ENCODE results near the gene NUP93.

NUP93 gene

GRCh38 chr16:56729735-56730662 lies at the start of gene NUP93:
NUP93 (plus strand) TSS chr16:56730129; CDS start chr16:56748248, 18,119 bp downstream.
- DNase-seq (ENCODE audit: low read depth in 1 of 2, low spot score in 1 of 2), result peak; percentile 75 to 86

- peak; percentile 78 to 86 for DNase-seq (ENCODE audit: low read depth in 1 of 2, low spot score in 1 of 2)
These were observed 47.8 kb upstream of the NUP93 start, which contains the start of gene MT1X for GRCh38 chr16:56681939-56682702. MT1X (plus strand) TSS chr16:56682470; CDS start chr16:56682541, 71 bp downstream.

- DNase-seq (ENCODE audit: low read depth in 1 of 2, low spot score in 1 of 2), result no peak
These were observed 47.1 kb upstream of the NUP93 start for GRCh38 chr16:56682703-56683397.

DNA sequence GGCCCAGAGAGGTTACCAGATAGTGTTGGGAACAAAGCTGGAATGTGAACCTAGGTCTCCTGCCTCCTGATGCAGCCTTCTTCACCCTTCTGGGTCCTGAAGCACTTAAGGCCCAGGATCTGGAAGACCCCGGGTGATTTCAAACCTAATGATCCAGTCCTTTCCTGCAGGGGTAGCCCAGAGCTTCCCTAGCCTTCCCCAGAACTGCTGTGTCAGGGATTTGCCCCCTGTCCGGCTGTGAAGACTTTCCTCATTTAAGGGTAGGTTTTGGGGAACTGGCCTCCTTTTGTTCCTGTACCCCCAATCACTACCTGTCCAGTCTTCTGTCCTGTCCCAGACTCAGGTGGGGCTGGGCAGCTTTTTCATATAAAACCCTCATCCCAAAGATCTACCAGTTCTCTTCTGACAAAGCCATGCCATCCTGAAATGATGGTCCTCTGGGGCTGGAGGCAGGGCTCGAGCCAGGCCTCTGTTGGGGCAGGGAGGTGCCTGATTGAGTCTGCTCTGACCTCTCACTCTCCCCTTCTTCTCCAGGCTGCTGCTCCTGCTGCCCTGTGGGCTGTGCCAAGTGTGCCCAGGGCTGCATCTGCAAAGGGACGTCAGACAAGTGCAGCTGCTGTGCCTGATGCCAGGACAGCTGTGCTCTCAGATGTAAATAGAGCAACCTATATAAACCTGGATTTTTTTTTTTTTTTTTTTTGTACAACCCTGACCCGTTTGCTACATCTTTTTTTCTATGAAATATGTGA lies 46.3 kb upstream of the NUP93 start:
- no peak for DNase-seq (ENCODE audit: low read depth in 1 of 2, low spot score in 1 of 2)

GRCh38 chr16:56684256-56684925 lies 45.5 kb upstream of the NUP93 start:
- no peak for DNase-seq (ENCODE audit: low read depth in 1 of 2, low spot score in 1 of 2)

- DNase-seq (ENCODE audit: low read depth in 1 of 2, low spot score in 1 of 2), result no peak
These were observed 44.9 kb upstream of the NUP93 start for GRCh38 chr16:56684926-56685590.

GRCh38 chr16:56686758-56687157 lies 43.2 kb upstream of the NUP93 start:
- no peak for DNase-seq (ENCODE audit: low read depth in 1 of 2, low spot score in 1 of 2)

DNA sequence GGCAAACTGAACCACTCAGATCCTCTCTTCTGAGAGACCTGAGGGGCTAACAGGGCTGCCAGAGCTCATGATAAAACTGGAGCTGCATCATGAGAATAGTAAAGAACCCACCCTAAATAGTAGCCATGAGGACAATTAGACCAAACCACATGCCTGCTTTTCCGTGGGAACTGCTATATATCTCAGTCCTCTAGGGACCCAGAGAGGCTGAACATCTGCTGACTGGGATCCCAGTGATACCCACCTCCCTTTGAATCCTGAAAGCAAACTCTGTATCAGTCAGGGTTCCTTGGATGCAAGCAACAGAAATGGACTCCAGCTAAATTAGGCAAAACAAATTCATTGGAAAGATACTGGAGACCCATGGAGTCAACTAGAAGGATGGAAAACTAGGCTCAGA lies 41.2 kb upstream of the NUP93 start:
- DNase-seq (ENCODE audit: low read depth in 1 of 2, low spot score in 1 of 2), result no peak

DNA sequence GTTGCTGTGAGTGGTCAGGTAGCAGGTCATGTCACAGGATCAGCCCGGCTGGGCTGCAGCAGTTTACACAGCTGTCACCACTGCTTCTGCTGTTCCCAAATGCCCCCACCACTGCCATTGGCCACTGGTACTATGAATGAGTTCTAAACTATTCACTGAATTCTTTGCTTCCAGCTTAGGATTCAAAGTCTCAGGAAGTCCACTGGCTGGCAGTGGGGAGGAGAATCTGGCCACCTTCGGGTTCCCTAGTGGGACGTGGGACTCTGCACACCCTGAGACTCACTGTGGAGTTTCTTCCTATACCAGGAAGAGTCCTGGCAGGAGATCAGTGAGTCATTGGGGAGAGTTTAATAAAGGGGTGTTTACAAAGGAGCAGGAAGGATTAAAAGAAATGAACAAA lies 40.8 kb upstream of the NUP93 start:
- DNase-seq (ENCODE audit: low read depth in 1 of 2, low spot score in 1 of 2), result no peak

DNA sequence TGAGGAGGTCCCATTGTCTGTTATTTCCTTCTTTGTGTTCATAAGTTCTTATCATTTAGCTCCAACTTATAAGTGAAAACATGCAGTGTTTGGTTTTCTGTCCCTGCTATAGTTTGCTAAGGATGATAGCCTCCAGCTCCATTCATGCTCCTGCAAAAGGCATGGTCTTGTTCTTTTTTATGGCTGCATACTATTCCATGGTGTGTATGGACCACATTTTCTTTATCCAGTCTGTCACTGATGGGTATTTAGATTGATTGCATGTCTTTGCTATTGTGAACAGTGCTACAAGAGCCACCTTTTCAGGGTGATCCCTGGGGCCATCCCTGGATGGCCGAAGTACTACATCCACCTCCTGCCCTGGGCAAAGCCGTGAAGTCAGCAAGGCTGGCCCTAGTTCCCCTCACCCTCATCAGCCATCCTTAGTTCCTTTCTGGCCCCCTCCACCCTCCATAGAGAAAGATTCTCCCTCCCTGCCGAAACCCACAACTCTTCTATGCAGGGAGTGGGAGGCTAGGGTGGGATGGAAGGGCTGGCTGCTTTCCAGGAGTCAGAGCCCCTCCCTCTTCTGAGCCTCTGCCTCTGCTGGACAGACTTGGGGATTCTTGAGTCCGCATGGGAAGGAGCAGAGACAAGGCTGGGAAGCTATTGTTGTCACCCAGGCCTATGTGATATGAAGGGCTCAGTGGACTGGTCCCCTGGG lies 39.4 kb upstream of the NUP93 start:
- DNase-seq (ENCODE audit: low read depth in 1 of 2, low spot score in 1 of 2), result no peak

GRCh38 chr16:56691885-56692284 lies 38.0 kb upstream of the NUP93 start:
- no peak for DNase-seq (ENCODE audit: low read depth in 1 of 2, low spot score in 1 of 2)

GRCh38 chr16:56695246-56695645 lies 34.7 kb upstream of the NUP93 start:
- DNase-seq (ENCODE audit: low read depth in 1 of 2, low spot score in 1 of 2), result no peak

DNA sequence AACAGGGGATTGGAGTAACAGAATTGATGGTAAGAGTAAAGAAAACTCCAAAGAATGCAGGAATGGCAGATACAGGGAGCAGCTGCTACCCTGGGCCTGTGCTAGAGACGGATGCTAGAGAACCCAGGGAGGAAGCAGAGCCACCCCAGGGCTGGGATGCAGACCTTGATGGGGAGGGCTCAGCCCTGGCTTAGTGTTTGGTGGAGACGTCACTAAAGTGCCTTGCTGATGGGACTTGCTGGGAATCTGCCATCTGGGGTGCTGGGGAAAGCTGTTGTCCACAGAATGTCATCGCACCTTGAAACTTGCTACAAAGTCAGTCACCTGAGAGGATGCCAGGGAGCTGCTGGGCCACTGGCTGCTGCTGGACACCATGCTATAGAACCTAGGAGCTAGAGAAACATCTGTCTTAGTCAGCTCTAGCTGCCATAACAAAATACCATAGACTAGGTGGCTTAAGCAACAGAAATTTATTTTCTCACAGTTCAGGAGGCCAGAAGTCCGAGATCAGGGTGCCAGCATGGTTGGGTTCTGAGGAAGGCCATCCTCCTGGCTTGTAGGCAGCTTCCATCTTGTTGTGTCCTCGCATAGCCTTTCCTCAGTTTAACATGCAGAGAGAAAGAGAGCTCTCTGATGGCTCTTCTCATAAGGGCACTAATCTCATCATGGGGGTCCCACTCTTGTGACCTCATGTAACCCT lies 32.3 kb upstream of the NUP93 start:
- no peak for DNase-seq (ENCODE audit: low read depth in 1 of 2, low spot score in 1 of 2)

- DNase-seq (ENCODE audit: low read depth in 1 of 2, low spot score in 1 of 2), result no peak
These were observed 29.7 kb upstream of the NUP93 start for GRCh38 chr16:56700195-56700594.

- DNase-seq (ENCODE audit: low read depth in 1 of 2, low spot score in 1 of 2), result no peak
These were observed 29.3 kb upstream of the NUP93 start for GRCh38 chr16:56700631-56701030.

DNA sequence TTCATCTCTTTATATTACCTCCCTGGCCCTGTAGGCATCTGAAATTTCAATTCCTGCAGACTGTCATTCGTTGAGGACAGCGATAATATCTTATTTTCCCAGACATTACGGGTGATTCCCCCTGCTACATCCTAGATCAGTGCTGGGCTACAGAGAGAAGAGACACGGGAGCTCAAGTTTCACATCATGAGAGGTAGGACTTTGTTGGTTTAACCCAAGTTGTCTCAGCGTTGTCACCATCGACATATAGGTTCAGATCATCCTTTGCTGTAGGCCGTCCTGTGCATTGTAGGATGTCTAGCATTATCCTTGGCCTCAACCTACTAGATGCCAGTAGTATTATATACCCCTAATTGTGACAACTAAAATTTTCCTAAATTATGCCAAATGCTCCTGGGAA lies 28.4 kb upstream of the NUP93 start:
- DNase-seq (ENCODE audit: low read depth in 1 of 2, low spot score in 1 of 2), result no peak

- no peak for DNase-seq (ENCODE audit: low read depth in 1 of 2, low spot score in 1 of 2)
These were observed 27.1 kb upstream of the NUP93 start for GRCh38 chr16:56702836-56703235.
